ENCODE results near the gene IGFBP6. TPM values are rescaled to one million over a fixed set of nuclear protein-coding genes. Genes with fewer than 3 reads are reported as not detected.

Gene IGFBP6
- total RNA-seq, 6 experiments from 2014 or later = 1.7 to 25.4 (median 4.9) TPM

GRCh38 chr12:53058674-53059433, 38.6 kb upstream of the IGFBP6 start:
- Histone ChIP-seq H3K27ac (no peak overlapping the region), H3K36me3 (peaks cover 0 to 70% (median 40%) of the 10 kb centered on the region in 4 donors), H3K27me3 (no peaks in the 10 kb centered on the region), H3K4me1 (peaks cover 0 to 32% (median 17%) of the 10 kb centered on the region in 4 donors), H3K4me3 (no peak overlapping the region), H3K9me3 (no peaks in the 10 kb centered on the region)
- DNase-seq = peak in 1 of 3 donors; percentile 48
- TF ChIP-seq, protein P1, sequence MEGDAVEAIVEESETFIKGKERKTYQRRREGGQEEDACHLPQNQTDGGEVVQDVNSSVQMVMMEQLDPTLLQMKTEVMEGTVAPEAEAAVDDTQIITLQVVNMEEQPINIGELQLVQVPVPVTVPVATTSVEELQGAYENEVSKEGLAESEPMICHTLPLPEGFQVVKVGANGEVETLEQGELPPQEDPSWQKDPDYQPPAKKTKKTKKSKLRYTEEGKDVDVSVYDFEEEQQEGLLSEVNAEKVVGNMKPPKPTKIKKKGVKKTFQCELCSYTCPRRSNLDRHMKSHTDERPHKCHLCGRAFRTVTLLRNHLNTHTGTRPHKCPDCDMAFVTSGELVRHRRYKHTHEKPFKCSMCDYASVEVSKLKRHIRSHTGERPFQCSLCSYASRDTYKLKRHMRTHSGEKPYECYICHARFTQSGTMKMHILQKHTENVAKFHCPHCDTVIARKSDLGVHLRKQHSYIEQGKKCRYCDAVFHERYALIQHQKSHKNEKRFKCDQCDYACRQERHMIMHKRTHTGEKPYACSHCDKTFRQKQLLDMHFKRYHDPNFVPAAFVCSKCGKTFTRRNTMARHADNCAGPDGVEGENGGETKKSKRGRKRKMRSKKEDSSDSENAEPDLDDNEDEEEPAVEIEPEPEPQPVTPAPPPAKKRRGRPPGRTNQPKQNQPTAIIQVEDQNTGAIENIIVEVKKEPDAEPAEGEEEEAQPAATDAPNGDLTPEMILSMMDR (IDR thresholded peaks at IDR 0.05) = no peak
- no peak for TF ChIP-seq POLR2A (IDR thresholded peaks at IDR 0.05)
- ATAC-seq = no peak
- intact Hi-C loops (cut with DNase I) = no loop called here
- WGBS (ENCODE audit: insufficient coverage, low coverage, low lambda C conversion rate, missing lambda C conversion rate) = 100% methylated on average over 2 of the region's 35 CpGs

- Histone ChIP-seq H3K4me3 (no peak overlapping the region), H3K27ac (no peak overlapping the region), H3K9me3 (no peaks in the 10 kb centered on the region), H3K36me3 (peaks cover 0 to 75% (median 41%) of the 10 kb centered on the region in 4 donors), H3K4me1 (peaks cover 0 to 30% (median 16%) of the 10 kb centered on the region in 4 donors), H3K27me3 (no peaks in the 10 kb centered on the region)
- ATAC-seq (no peak), DNase-seq (peak in 1 of 3 donors; percentile 44)
- 55% methylated on average over 2 of the region's 24 CpGs for WGBS (ENCODE audit: insufficient coverage, low coverage, low lambda C conversion rate, missing lambda C conversion rate)
- no peak for TF ChIP-seq POLR2A (IDR thresholded peaks at IDR 0.05)
- TF ChIP-seq, protein P1 (IDR thresholded peaks at IDR 0.05) = no peak
- intact Hi-C loops (cut with DNase I) = loop anchor here in 1 of 2 donors (5.0 to 10.0 kb wide), 3 partner anchors 38 to 135 kb away; partner anchors contain the start of gene IGFBP6
These were observed 37.9 kb upstream of the IGFBP6 start for GRCh38 chr12:53059434-53060063.

- TF ChIP-seq, protein P1 (IDR thresholded peaks at IDR 0.05) = no peak
- TF ChIP-seq POLR2A (IDR thresholded peaks at IDR 0.05) = no peak
- peaks cover 0 to 23% (median 14%) of the 10 kb centered on the region in 4 donors for H3K4me1 ChIP-seq
- DNase-seq = peak in 1 of 3 donors; percentile 43
- H3K4me3 ChIP-seq = no peak overlapping the region
- intact Hi-C loops (cut with DNase I) = loop anchor here in 1 of 2 donors (5.0 to 10.0 kb wide), 3 partner anchors 37 to 135 kb away; partner anchors contain the start of gene IGFBP6
- peaks cover 0 to 75% (median 40%) of the 10 kb centered on the region in 4 donors for H3K36me3 ChIP-seq
- no peaks in the 10 kb centered on the region for H3K27me3 ChIP-seq
- H3K9me3 ChIP-seq = no peaks in the 10 kb centered on the region
- WGBS (ENCODE audit: insufficient coverage, low coverage, low lambda C conversion rate, missing lambda C conversion rate) = no CpG with 5 or more reads among the region's 17 CpGs
- H3K27ac ChIP-seq = peak overlapping the region in 1 of 3 donors; percentile 21
- no peak for ATAC-seq
These were observed 37.3 kb upstream of the IGFBP6 start for GRCh38 chr12:53060064-53060720.

GRCh38 chr12:53060721-53061276, 36.7 kb upstream of the IGFBP6 start:
- DNase-seq (peak; percentile 61 to 76 (median 74)), ATAC-seq (peak; percentile 1 to 21 (median 6))
- H3K36me3 ChIP-seq = peaks cover 0 to 73% (median 37%) of the 10 kb centered on the region in 4 donors
- 23% methylated on average over 9 of the region's 18 CpGs for WGBS (ENCODE audit: insufficient coverage, low coverage, low lambda C conversion rate, missing lambda C conversion rate)
- intact Hi-C loops (cut with DNase I) = loop anchor here in 1 of 2 donors (5.0 to 10.0 kb wide), 3 partner anchors 37 to 134 kb away; partner anchors contain the start of gene IGFBP6
- no peaks in the 10 kb centered on the region for H3K27me3 ChIP-seq
- TF ChIP-seq POLR2A (IDR thresholded peaks at IDR 0.05) = no peak
- TF ChIP-seq, protein P1 (IDR thresholded peaks at IDR 0.05) = no peak
- H3K9me3 ChIP-seq = no peaks in the 10 kb centered on the region
- H3K27ac ChIP-seq = peak overlapping the region; percentile 21 to 57 (median 43)
- peaks cover 0 to 23% (median 14%) of the 10 kb centered on the region in 4 donors for H3K4me1 ChIP-seq
- no peak overlapping the region for H3K4me3 ChIP-seq

Data from right lobe of liver (tissue), 6 donors.